ENCODE results near the gene OR5K1. TPM values are rescaled to one million over a fixed set of nuclear protein-coding genes. Genes with fewer than 3 reads are reported as not detected.

OR5K1 gene
- total RNA-seq, 4 donors from 2014 or later = not detected

DNA sequence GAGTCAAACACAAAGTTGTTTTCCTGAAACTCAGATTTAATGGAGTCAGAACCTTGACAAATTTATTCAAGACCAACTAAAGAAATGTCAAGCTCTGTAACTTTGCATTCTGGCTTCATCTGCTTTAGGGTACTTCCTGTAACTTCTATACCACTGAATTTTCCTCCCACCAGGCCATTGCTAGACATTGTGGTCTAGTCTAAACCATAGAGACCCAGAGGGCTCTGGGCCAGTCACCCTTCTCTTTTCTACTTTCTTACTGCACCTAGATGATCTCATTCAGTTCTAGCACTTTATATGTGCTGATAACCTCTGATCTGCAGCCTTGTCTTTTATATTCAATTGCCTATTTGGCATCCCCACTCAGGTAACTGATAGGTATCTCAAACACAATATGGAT, 2.8 kb upstream of the OR5K1 start:
- Histone ChIP-seq H3K9me3 (peaks cover 0 to 28% (median 0%) of the 10 kb centered on the region in 3 donors), H3K36me3 (no peaks in the 10 kb centered on the region), H3K27me3 (no peaks in the 10 kb centered on the region), H3K27ac (no peak overlapping the region), H3K4me1 (no peaks in the 10 kb centered on the region), H3K4me3 (no peak overlapping the region)
- ATAC-seq = no peak
- TF ChIP-seq, protein P1, sequence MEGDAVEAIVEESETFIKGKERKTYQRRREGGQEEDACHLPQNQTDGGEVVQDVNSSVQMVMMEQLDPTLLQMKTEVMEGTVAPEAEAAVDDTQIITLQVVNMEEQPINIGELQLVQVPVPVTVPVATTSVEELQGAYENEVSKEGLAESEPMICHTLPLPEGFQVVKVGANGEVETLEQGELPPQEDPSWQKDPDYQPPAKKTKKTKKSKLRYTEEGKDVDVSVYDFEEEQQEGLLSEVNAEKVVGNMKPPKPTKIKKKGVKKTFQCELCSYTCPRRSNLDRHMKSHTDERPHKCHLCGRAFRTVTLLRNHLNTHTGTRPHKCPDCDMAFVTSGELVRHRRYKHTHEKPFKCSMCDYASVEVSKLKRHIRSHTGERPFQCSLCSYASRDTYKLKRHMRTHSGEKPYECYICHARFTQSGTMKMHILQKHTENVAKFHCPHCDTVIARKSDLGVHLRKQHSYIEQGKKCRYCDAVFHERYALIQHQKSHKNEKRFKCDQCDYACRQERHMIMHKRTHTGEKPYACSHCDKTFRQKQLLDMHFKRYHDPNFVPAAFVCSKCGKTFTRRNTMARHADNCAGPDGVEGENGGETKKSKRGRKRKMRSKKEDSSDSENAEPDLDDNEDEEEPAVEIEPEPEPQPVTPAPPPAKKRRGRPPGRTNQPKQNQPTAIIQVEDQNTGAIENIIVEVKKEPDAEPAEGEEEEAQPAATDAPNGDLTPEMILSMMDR (IDR thresholded peaks at IDR 0.05) = no peak

DNA sequence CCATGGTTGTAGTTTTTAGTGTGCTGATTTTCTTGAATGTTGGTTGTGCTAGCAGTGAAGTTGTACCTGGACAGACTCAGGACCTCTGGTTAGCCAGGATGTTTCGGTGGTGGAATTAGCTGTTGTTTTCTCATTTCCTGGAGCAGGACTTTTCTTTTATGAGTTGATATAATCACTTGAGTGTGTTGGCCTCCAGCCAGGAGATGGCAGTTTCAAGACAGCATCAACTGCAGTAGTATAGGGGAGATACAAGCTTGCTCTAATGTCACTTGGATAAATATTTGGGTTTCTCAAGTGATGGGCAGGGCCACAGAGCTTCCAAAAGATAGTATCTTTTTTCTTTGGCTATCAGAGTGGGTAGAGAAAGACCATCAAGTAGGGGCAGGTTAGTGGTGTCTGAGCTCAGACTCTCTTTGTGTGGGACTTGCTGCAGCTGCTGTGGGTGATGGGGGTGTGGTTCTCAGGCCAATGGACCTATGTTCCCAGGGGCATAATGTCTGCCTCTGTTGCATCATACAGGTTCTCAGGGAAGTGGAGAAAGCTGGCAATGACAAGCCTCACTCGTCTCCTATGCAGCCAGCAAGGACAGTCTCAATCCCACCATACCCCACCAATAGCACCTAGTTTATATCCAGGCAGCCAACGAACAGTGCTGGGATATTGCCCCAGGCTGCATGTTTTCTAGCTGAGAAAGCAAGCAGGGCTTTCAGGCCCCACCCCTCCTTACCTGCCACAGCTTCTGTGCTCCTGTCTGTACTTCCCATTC, 19.9 kb downstream of the OR5K1 start:
- H3K36me3 ChIP-seq = no peaks in the 10 kb centered on the region
- no peak overlapping the region for H3K4me3 ChIP-seq
- H3K27me3 ChIP-seq = no peaks in the 10 kb centered on the region
- no peak for ATAC-seq
- H3K9me3 ChIP-seq = peaks cover 0 to 69% (median 0%) of the 10 kb centered on the region in 3 donors
- no peaks in the 10 kb centered on the region for H3K4me1 ChIP-seq
- no peak overlapping the region for H3K27ac ChIP-seq
- 91 to 100% methylated on average over 1 to 2 of the region's 3 CpGs for WGBS, 2 donors (ENCODE audit: low coverage in 1 of 2)
- TF ChIP-seq POLR2AphosphoS5 (IDR thresholded peaks at IDR 0.05) = no peak
- TF ChIP-seq POLR2A (IDR thresholded peaks at IDR 0.05) = no peak
- no peak for TF ChIP-seq EP300 (IDR thresholded peaks at IDR 0.05)
- TF ChIP-seq, protein P1 (IDR thresholded peaks at IDR 0.05) = no peak

DNA sequence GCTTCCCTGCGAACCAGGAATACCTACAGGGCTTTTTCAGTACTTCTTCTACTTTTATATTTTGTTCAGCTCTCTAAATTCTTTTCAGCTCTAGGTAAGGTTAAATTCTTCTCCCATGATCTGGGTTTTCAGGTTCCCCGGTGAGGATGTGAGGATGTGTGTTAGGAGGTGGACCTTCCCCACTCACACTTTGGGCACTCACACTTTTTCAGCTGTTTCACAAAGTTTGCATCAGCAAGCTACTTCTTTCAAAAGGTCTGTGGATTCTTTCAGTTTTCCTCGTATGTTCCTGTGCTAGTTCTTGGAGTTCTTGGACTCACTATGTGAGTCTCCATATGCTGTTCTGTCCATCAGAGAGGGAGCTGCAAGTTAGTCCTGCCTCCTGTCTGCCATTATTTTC, 20.6 kb downstream of the OR5K1 start:
- Histone ChIP-seq H3K4me1 (no peaks in the 10 kb centered on the region), H3K9me3 (peaks cover 0 to 69% (median 0%) of the 10 kb centered on the region in 3 donors), H3K4me3 (no peak overlapping the region), H3K27ac (no peak overlapping the region), H3K36me3 (no peaks in the 10 kb centered on the region), H3K27me3 (no peaks in the 10 kb centered on the region)
- TF ChIP-seq, protein P1 (IDR thresholded peaks at IDR 0.05) = no peak
- TF ChIP-seq EP300 (IDR thresholded peaks at IDR 0.05) = no peak
- no peak for TF ChIP-seq POLR2AphosphoS5 (IDR thresholded peaks at IDR 0.05)
- TF ChIP-seq POLR2A (IDR thresholded peaks at IDR 0.05) = no peak
- 68 to 77% methylated on average over 3 of the region's 3 CpGs for WGBS, 2 donors (ENCODE audit: low coverage in 1 of 2)
- ATAC-seq = no peak

DNA sequence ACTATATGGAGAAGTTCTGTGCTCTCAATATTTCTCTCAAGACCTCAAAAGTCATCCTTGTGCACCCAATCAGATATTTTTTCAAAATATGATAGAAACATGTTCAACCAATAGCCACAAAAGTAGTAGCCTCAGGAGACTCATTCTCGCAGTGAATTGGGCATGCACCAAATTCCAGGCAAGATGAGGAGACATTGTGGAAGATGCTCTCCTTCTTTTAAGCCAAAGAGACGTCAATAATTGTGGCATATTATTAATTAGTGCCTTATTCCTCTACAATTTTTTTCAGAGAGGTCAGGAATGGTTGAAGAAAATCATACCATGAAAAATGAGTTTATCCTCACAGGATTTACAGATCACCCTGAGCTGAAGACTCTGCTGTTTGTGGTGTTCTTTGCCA, 34.4 kb downstream of the OR5K1 start, which contains the start of gene OR5K2:
OR5K2 (plus strand) TSS at position 301 of the 400 bp plus-strand sequence; CDS start at position 301, 0 bp downstream.
- WGBS, 2 donors (ENCODE audit: low coverage in 1 of 2) = 86 to 89% methylated on average over 2 of the region's 2 CpGs
- ATAC-seq = no peak
- H3K4me1 ChIP-seq = no peaks in the 10 kb centered on the region
- no peaks in the 10 kb centered on the region for H3K9me3 ChIP-seq
- no peaks in the 10 kb centered on the region for H3K27me3 ChIP-seq
- TF ChIP-seq EP300 (IDR thresholded peaks at IDR 0.05) (no peak), POLR2A (IDR thresholded peaks at IDR 0.05) (no peak), POLR2AphosphoS5 (IDR thresholded peaks at IDR 0.05) (no peak)
- TF ChIP-seq, protein P1 (IDR thresholded peaks at IDR 0.05) = no peak
- H3K36me3 ChIP-seq = no peaks in the 10 kb centered on the region
- H3K4me3 ChIP-seq = no peak within 1 kb of the TSS
- no peak within 1 kb of the TSS for H3K27ac ChIP-seq

DNA sequence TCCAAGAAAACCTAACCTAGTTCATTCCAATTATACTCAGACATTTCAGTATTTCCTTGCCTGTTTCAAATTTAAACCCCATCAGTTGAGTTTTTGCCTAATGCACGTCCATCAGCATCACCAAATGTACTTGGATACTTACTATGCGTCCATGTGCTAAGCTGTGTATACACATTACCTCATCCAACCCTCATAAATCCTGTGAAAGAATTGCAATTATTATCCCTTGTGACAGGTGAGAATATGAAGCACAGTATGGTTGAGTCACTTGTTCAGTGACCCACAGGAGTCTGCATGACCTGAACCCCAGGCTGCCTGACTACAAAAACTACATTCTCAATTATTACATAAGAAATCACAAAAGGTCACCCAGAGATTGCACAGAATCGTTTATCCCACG, 37.0 kb downstream of the OR5K1 start:
- H3K36me3 ChIP-seq = no peaks in the 10 kb centered on the region
- no peaks in the 10 kb centered on the region for H3K9me3 ChIP-seq
- no peak overlapping the region for H3K27ac ChIP-seq
- TF ChIP-seq EP300 (IDR thresholded peaks at IDR 0.05) (no peak), POLR2AphosphoS5 (IDR thresholded peaks at IDR 0.05) (no peak), POLR2A (IDR thresholded peaks at IDR 0.05) (no peak)
- TF ChIP-seq, protein P1 (IDR thresholded peaks at IDR 0.05) = no peak
- H3K27me3 ChIP-seq = no peaks in the 10 kb centered on the region
- WGBS, 2 donors (ENCODE audit: low coverage in 1 of 2) = 62 to 66% methylated on average over 4 of the region's 4 CpGs
- H3K4me3 ChIP-seq = no peak overlapping the region
- H3K4me1 ChIP-seq = no peaks in the 10 kb centered on the region
- ATAC-seq = no peak

Measured in gastroesophageal sphincter (tissue), 4 donors.